ENCODE results near the gene TBCK.

TBCK gene

DNA sequence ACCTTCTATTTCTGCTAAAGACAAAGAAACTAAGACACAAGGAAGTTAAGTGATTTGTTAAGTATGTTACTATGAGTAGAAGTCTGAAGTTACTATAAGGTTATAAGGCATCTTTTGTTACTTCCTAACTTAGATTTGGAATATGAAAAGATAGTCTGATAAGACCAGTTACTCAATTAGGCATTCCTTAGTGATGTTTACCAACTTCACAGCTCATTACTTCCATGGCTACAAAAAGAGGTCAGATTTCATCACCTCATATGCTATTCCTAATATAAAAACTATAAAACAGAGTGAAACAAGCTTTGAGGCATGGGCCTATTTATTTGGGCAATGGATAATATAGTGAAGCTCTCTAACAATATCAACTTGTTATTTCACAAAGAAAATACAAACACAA, 143.1 kb downstream of the TBCK start:
- no peaks in the 10 kb centered on the region for H4K20me1 ChIP-seq (ENCODE audit: insufficient read depth)
- H3K4me3 ChIP-seq (IDR thresholded peaks at IDR 0.05; ENCODE audit: insufficient read depth, low read depth, low read length), result no peak overlapping the region
- H3K4me2 ChIP-seq, result no peak overlapping the region
- H3K4me1 ChIP-seq (ENCODE audit: low read depth, poor library complexity, severe bottlenecking), result no peaks in the 10 kb centered on the region
- no peak overlapping the region for H3K9ac ChIP-seq
- H2AFZ ChIP-seq (ENCODE audit: low read depth), result no peak overlapping the region
- H3K79me2 ChIP-seq (ENCODE audit: insufficient read depth, low read depth), result no peaks in the 10 kb centered on the region
- no peaks in the 10 kb centered on the region for H3K27me3 ChIP-seq (ENCODE audit: insufficient read depth, low read depth)
- TF ChIP-seq, protein P1, sequence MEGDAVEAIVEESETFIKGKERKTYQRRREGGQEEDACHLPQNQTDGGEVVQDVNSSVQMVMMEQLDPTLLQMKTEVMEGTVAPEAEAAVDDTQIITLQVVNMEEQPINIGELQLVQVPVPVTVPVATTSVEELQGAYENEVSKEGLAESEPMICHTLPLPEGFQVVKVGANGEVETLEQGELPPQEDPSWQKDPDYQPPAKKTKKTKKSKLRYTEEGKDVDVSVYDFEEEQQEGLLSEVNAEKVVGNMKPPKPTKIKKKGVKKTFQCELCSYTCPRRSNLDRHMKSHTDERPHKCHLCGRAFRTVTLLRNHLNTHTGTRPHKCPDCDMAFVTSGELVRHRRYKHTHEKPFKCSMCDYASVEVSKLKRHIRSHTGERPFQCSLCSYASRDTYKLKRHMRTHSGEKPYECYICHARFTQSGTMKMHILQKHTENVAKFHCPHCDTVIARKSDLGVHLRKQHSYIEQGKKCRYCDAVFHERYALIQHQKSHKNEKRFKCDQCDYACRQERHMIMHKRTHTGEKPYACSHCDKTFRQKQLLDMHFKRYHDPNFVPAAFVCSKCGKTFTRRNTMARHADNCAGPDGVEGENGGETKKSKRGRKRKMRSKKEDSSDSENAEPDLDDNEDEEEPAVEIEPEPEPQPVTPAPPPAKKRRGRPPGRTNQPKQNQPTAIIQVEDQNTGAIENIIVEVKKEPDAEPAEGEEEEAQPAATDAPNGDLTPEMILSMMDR (conservative IDR thresholded peaks at IDR 0.05; ENCODE audit: low read depth, low read length), result no peak
- no peaks in the 10 kb centered on the region for H3K36me3 ChIP-seq (ENCODE audit: insufficient read depth)
- no peak overlapping the region for H3K27ac ChIP-seq

DNA sequence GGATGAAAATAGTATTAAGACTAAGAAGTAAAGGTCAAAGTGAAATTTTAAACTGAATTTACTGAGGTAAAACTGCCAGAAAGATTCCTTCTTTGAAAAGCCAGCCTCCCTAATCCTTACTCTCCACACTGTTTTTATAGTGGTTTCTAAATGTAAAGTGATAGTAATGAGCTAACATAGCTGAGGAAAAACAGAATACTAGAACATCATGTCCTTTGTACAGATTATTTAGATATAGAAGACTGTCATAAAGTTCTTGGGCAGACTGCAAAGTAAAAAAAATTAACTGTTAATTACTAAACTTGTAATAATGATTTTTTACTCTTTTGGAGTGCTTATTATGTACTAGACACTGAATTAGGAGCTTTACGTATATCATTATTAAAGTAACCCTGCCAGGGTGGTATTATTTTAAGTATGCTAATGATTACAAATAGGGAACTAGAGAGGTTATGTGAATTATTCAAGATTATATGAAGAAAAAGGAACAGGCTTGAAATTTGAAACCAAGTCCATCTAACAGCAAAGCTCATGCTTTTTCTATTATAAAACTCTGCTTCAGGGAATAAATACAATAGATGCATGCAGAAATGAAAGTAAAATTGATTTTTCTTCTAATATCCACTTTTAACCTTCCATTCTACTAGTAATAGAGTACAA, 150.5 kb downstream of the TBCK start:
- H3K4me1 ChIP-seq (ENCODE audit: low read depth, poor library complexity, severe bottlenecking), result no peaks in the 10 kb centered on the region
- no peak overlapping the region for H3K4me2 ChIP-seq
- no peaks in the 10 kb centered on the region for H3K36me3 ChIP-seq (ENCODE audit: insufficient read depth)
- no peaks in the 10 kb centered on the region for H4K20me1 ChIP-seq (ENCODE audit: insufficient read depth)
- H3K4me3 ChIP-seq (IDR thresholded peaks at IDR 0.05; ENCODE audit: insufficient read depth, low read depth, low read length), result no peak overlapping the region
- H2AFZ ChIP-seq (ENCODE audit: low read depth), result no peak overlapping the region
- TF ChIP-seq, protein P1 (conservative IDR thresholded peaks at IDR 0.05; ENCODE audit: low read depth, low read length), result no peak
- no peaks in the 10 kb centered on the region for H3K79me2 ChIP-seq (ENCODE audit: insufficient read depth, low read depth)
- H3K27ac ChIP-seq, result no peak overlapping the region
- no peak overlapping the region for H3K9ac ChIP-seq
- no peaks in the 10 kb centered on the region for H3K27me3 ChIP-seq (ENCODE audit: insufficient read depth, low read depth)

DNA sequence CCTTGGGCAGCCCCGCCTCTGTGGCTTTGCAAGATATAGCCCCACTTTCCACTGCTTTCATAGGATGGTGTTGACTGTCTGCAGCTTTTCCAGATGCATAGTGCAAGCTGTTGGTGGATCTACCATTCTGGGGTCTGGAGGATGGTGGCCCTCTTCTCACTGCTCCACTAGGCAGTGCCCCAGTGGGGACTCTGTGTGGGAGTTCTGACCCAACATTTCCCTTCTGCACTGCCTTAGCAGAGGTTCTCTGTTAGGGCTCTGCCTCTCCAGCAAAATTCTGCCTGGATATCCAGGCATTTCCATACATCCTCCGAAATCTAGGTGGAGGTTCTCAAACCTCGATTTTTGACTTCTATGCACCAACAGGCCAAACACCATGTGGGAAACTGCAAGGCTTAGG, 153.7 kb downstream of the TBCK start:
- Histone ChIP-seq H3K9ac (no peak overlapping the region), H3K36me3 (ENCODE audit: insufficient read depth) (no peaks in the 10 kb centered on the region), H3K27me3 (ENCODE audit: insufficient read depth, low read depth) (no peaks in the 10 kb centered on the region), H4K20me1 (ENCODE audit: insufficient read depth) (no peaks in the 10 kb centered on the region), H3K27ac (no peak overlapping the region), H3K79me2 (ENCODE audit: insufficient read depth, low read depth) (no peaks in the 10 kb centered on the region), H2AFZ (ENCODE audit: low read depth) (no peak overlapping the region), H3K4me3 (IDR thresholded peaks at IDR 0.05; ENCODE audit: insufficient read depth, low read depth, low read length) (no peak overlapping the region), H3K4me2 (no peak overlapping the region), H3K4me1 (ENCODE audit: low read depth, poor library complexity, severe bottlenecking) (no peaks in the 10 kb centered on the region)
- TF ChIP-seq, protein P1 (conservative IDR thresholded peaks at IDR 0.05; ENCODE audit: low read depth, low read length), result no peak

DNA sequence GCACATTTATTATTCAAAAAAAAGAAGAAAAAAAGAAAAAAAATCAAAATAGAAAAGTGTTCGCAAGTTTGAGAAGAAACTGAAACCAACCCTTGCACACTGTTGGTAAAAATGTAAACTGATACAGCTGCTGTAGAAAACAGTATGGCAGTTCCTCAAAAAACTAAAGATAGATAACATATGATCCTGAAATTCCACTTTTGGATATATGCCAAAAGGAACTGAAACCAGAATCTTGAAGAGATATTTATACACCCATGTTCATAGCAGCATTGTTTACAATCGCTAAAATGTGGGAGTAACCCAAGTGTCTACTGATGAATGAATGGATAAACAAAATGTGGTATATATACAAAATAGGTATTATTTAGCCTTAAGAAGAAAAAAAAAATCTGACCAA, 155.4 kb downstream of the TBCK start:
- Histone ChIP-seq H3K9ac (no peak overlapping the region), H3K27ac (no peak overlapping the region), H3K4me1 (ENCODE audit: low read depth, poor library complexity, severe bottlenecking) (no peaks in the 10 kb centered on the region), H3K27me3 (ENCODE audit: insufficient read depth, low read depth) (no peaks in the 10 kb centered on the region), H3K36me3 (ENCODE audit: insufficient read depth) (no peaks in the 10 kb centered on the region), H3K4me3 (IDR thresholded peaks at IDR 0.05; ENCODE audit: insufficient read depth, low read depth, low read length) (no peak overlapping the region), H4K20me1 (ENCODE audit: insufficient read depth) (no peaks in the 10 kb centered on the region), H3K79me2 (ENCODE audit: insufficient read depth, low read depth) (no peaks in the 10 kb centered on the region), H3K4me2 (no peak overlapping the region), H2AFZ (ENCODE audit: low read depth) (no peak overlapping the region)
- TF ChIP-seq, protein P1 (conservative IDR thresholded peaks at IDR 0.05; ENCODE audit: low read depth, low read length), result no peak

Measured in KMS-11 (cell line).